Stimulated activated CD8-positive, alpha-beta memory T cell treated with anti-CD3 and anti-CD28 coated beads, Interleukin-2, amount 100 ng/mL, for 1 hour (primary cell): Measurements from ENCODE around the gene SIX2.
A peak's percentile ranks its signal among the peaks of the same experiment; 100 is the strongest.

Source experiments
- DNase-seq, 2 donors: peaks; one replicate each; pipeline ENCODE4 v3.0.0-alpha.2; 2020; ENCODE audit warnings: low read depth in 2 of 2

The SIX2 gene

GRCh38 chr2:45001869-45002385 is 7.3 kb downstream of the SIX2 start:
- DNase-seq: no peak

- DNase-seq: no peak
These were observed 8.1 kb downstream of the SIX2 start for GRCh38 chr2:45000921-45001868.

- DNase-seq: no peak
These were observed 8.8 kb downstream of the SIX2 start for GRCh38 chr2:45000341-45000901.

GRCh38 chr2:44999540-44999939 is 9.7 kb downstream of the SIX2 start:
- DNase-seq: no peak

GRCh38 chr2:44997963-44998362 is 11.3 kb downstream of the SIX2 start:
- no peak for DNase-seq

- no peak for DNase-seq
These were observed 12.9 kb downstream of the SIX2 start for GRCh38 chr2:44996356-44996755.

GRCh38 chr2:44994377-44994776 is 14.9 kb downstream of the SIX2 start:
- DNase-seq: no peak

GRCh38 chr2:44989176-44989575 is 20.1 kb downstream of the SIX2 start:
- DNase-seq: no peak

- no peak for DNase-seq
These were observed 25.2 kb downstream of the SIX2 start for GRCh38 chr2:44983836-44984604.

- DNase-seq: peak; percentile 25 to 54
These were observed 27.5 kb downstream of the SIX2 start for GRCh38 chr2:44981714-44982108.

GRCh38 chr2:44980751-44981713 is 28.2 kb downstream of the SIX2 start:
- no peak for DNase-seq

GRCh38 chr2:44979581-44979980 is 29.7 kb downstream of the SIX2 start:
- DNase-seq: no peak

GRCh38 chr2:44975571-44976450 is 33.4 kb downstream of the SIX2 start:
- DNase-seq: no peak

GRCh38 chr2:44974064-44974715 is 35.1 kb downstream of the SIX2 start:
- DNase-seq: no peak

GRCh38 chr2:44972771-44973535 is 36.3 kb downstream of the SIX2 start:
- DNase-seq: no peak

- DNase-seq: no peak
These were observed 38.3 kb downstream of the SIX2 start for GRCh38 chr2:44970846-44971450.

GRCh38 chr2:44969936-44970335 is 39.3 kb downstream of the SIX2 start:
- DNase-seq: no peak

GRCh38 chr2:44967727-44968432 is 41.4 kb downstream of the SIX2 start:
- no peak for DNase-seq
